ENCODE data around the gene RASAL1. TPM values are rescaled to one million over a fixed set of nuclear protein-coding genes. Genes with fewer than 3 reads are reported as not detected.

Gene RASAL1
- total RNA-seq, 1 experiment from 2014 or later = 14.9 TPM

- peak overlapping the region; percentile 91; the same call in 1 of the 2 replicates for H3K4me3 ChIP-seq
- TF ChIP-seq CTCF (conservative IDR thresholded peaks at IDR 0.05) = no peak
- H3K9me3 ChIP-seq (ENCODE audit: insufficient read depth, low read depth) = no peaks in the 10 kb centered on the region
- ChIA-PET POLR2A (ENCODE audit: unreplicated experiment) (interaction anchor here (0.7 kb wide), 1 partner anchor 70 kb away, joined by 4 read pairs; no protein-coding TSS in a partner anchor), CTCF (no interaction called here)
- H3K36me3 ChIP-seq (ENCODE audit: low read depth) = no peaks in the 10 kb centered on the region
- no peaks in the 10 kb centered on the region; the same call in 1 of the 2 replicates for H4K20me1 ChIP-seq (ENCODE audit: insufficient read depth)
- intact Hi-C loops (cut with micrococcal nuclease; ENCODE audit: unreplicated experiment) = loop anchor here (2.0 kb wide), 1 partner anchor 19 kb away; no protein-coding TSS in a partner anchor
- H3K79me2 ChIP-seq (ENCODE audit: low read depth) = peaks cover 15% of the 10 kb centered on the region
- no peaks in the 10 kb centered on the region for H3K9me2 ChIP-seq (ENCODE audit: insufficient read depth)
- H3K4me2 ChIP-seq = peak overlapping the region; percentile 90
- DNase-seq = no peak
- H3K4me1 ChIP-seq (replicated peaks; ENCODE audit: insufficient read depth) = peaks cover 38% of the 10 kb centered on the region
- H3K27ac ChIP-seq = no peak overlapping the region
- no peak overlapping the region for H2AFZ ChIP-seq
- BruUV-seq (replicated peaks) = no TSS peak
- H3K27me3 ChIP-seq (ENCODE audit: insufficient read depth, low read depth) = no peaks in the 10 kb centered on the region
- H3F3A ChIP-seq (ENCODE audit: insufficient read depth, low read depth) = peaks cover 25% of the 10 kb centered on the region
Measured at GRCh38 chr12:113134071-113134470, 1.5 kb downstream of the RASAL1 start.

- ChIA-PET CTCF (no interaction called here), POLR2A (ENCODE audit: unreplicated experiment) (no interaction called here)
- H3K4me2 ChIP-seq = peak overlapping the region; percentile 90
Measured at GRCh38 chr12:113133666-113134065, 1.9 kb downstream of the RASAL1 start.

GRCh38 chr12:113133036-113133435, 2.5 kb downstream of the RASAL1 start:
- no TSS peak for BruUV-seq (replicated peaks)
- Histone ChIP-seq H3K9me3 (ENCODE audit: insufficient read depth, low read depth) (no peaks in the 10 kb centered on the region), H3K27me3 (ENCODE audit: insufficient read depth, low read depth) (no peaks in the 10 kb centered on the region), H3K27ac (no peak overlapping the region), H4K20me1 (ENCODE audit: insufficient read depth) (no peaks in the 10 kb centered on the region; the same call in 1 of the 2 replicates), H3K79me2 (ENCODE audit: low read depth) (peaks cover 15% of the 10 kb centered on the region), H3K4me3 (no peak overlapping the region), H3K4me1 (replicated peaks; ENCODE audit: insufficient read depth) (peaks cover 38% of the 10 kb centered on the region), H3F3A (ENCODE audit: insufficient read depth, low read depth) (peaks cover 23% of the 10 kb centered on the region), H3K9me2 (ENCODE audit: insufficient read depth) (no peaks in the 10 kb centered on the region), H2AFZ (no peak overlapping the region), H3K4me2 (peak overlapping the region; percentile 90; the same call in 1 of the 2 replicates), H3K36me3 (ENCODE audit: low read depth) (no peaks in the 10 kb centered on the region)
- intact Hi-C loops (cut with micrococcal nuclease; ENCODE audit: unreplicated experiment) = no loop called here
- no peak for TF ChIP-seq CTCF (conservative IDR thresholded peaks at IDR 0.05)
- POLR2A ChIA-PET (ENCODE audit: unreplicated experiment) = interaction anchor here (0.5 kb wide), 1 partner anchor 11 kb away, joined by 6 read pairs; no protein-coding TSS in a partner anchor
- CTCF ChIA-PET = no interaction called here
- no peak for DNase-seq

More at GRCh38 chr12:113133666-113134065, 1.9 kb downstream of the RASAL1 start:
- Histone ChIP-seq H3F3A (ENCODE audit: insufficient read depth, low read depth) (peaks cover 25% of the 10 kb centered on the region), H3K79me2 (ENCODE audit: low read depth) (peaks cover 15% of the 10 kb centered on the region), H3K9me2 (ENCODE audit: insufficient read depth) (no peaks in the 10 kb centered on the region), H4K20me1 (ENCODE audit: insufficient read depth) (no peaks in the 10 kb centered on the region; the same call in 1 of the 2 replicates), H2AFZ (no peak overlapping the region), H3K27me3 (ENCODE audit: insufficient read depth, low read depth) (no peaks in the 10 kb centered on the region), H3K9me3 (ENCODE audit: insufficient read depth, low read depth) (no peaks in the 10 kb centered on the region), H3K36me3 (ENCODE audit: low read depth) (no peaks in the 10 kb centered on the region), H3K4me1 (replicated peaks; ENCODE audit: insufficient read depth) (peaks cover 38% of the 10 kb centered on the region), H3K4me3 (peak overlapping the region; percentile 91; the same call in 1 of the 2 replicates), H3K27ac (no peak overlapping the region)
- DNase-seq = no peak
- TF ChIP-seq EZH2 (IDR thresholded peaks at IDR 0.05; ENCODE audit: low read depth) = no peak
- no peak for TF ChIP-seq CTCF (conservative IDR thresholded peaks at IDR 0.05)
- intact Hi-C loops (cut with micrococcal nuclease; ENCODE audit: unreplicated experiment) = loop anchor here (2.0 kb wide), 1 partner anchor 19 kb away; no protein-coding TSS in a partner anchor
- no TSS peak for BruUV-seq (replicated peaks)

All from PC-9 (cell line).